HFFc6 (cell line): ENCODE results near the gene SYNE2. TPM values are rescaled to one million over a fixed set of nuclear protein-coding genes. Genes with fewer than 3 reads are reported as not detected.

ENCODE experiments used
- DNase-seq: peaks from one replicate; pipeline ENCODE4 v3.0.0-alpha.2; 2018
- H3K27ac Mint-ChIP-seq: 2 replicates; pipeline ENCODE4 v1.8.0; 2020; ENCODE audit warnings: mild to moderate bottlenecking, mixed read lengths
- H3K27me3 Mint-ChIP-seq: 2 replicates; pipeline ENCODE4 v1.8.0; 2021; ENCODE audit warnings: mild to moderate bottlenecking, moderate library complexity, mixed read lengths; ENCODE audit not compliant: insufficient read depth
- H3K36me3 Mint-ChIP-seq: 2 replicates; pipeline ENCODE4 v1.8.0; 2021; ENCODE audit warnings: low read depth, mixed read lengths
- H3K4me1 Mint-ChIP-seq: 2 replicates; pipeline ENCODE4 v1.8.0; 2020; ENCODE audit warnings: low read depth, mixed read lengths
- H3K4me3 Mint-ChIP-seq: 2 replicates; pipeline ENCODE4 v1.8.0; 2020; ENCODE audit warnings: mild to moderate bottlenecking, moderate library complexity, mixed read lengths
- H3K9me3 Mint-ChIP-seq: 2 replicates; pipeline ENCODE4 v1.8.0; 2020; ENCODE audit warnings: mild to moderate bottlenecking, mixed read lengths
- CTCF ChIP-seq: fragments of 200-600 bp; sonication (generic); IDR thresholded peaks from 2 replicates; pipeline ENCODE4 v1.5.0; 2021; ENCODE audit warnings: antibody characterized with exemption, mild to moderate bottlenecking
- total RNA-seq, 6 experiments: library from RNA; stranded (reverse); fragmentation: NEBNext Ultra II Directional; extraction: Animal tissue kit (Norgen Biotek cat#: 25700); gene quantifications; 2 replicates in 1 of 6; 3 replicates in 5 of 6; pipeline ENCODE4 v1.2.3, GENCODE V29; 2021

The SYNE2 gene
- total RNA-seq, 6 experiments from 2014 or later, result 2.9 to 6.6 (median 6.2) TPM

DNA sequence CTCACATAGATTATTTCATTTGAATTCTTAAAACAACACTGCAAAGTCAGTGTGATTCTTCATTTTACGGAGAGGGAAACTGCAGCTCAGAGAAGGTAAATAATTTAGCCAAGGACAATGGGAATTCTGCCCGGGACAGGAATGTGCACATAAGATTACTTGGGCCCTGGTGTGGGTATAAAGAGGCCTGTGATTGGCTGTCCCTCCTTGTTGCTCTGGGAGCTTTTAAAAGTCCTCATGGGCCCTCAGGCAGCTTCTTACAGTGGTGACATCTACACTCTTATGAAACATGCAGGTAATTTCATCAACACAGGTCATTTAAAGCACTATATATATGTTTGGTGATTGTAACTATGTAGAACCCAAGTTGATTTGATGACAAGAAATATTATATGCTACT, 341.0 kb downstream of the SYNE2 start:
- TF ChIP-seq CTCF, result no peak
- no peak for DNase-seq
- H3K27me3 Mint-ChIP-seq, result no peaks in the 10 kb centered on the region
- peaks cover 8% of the 10 kb centered on the region; the same call in 1 of the 2 replicates for H3K36me3 Mint-ChIP-seq
- no peak overlapping the region for H3K4me3 Mint-ChIP-seq
- no peaks in the 10 kb centered on the region for H3K9me3 Mint-ChIP-seq
- no peak overlapping the region for H3K27ac Mint-ChIP-seq
- H3K4me1 Mint-ChIP-seq, result peaks cover 36% of the 10 kb centered on the region

DNA sequence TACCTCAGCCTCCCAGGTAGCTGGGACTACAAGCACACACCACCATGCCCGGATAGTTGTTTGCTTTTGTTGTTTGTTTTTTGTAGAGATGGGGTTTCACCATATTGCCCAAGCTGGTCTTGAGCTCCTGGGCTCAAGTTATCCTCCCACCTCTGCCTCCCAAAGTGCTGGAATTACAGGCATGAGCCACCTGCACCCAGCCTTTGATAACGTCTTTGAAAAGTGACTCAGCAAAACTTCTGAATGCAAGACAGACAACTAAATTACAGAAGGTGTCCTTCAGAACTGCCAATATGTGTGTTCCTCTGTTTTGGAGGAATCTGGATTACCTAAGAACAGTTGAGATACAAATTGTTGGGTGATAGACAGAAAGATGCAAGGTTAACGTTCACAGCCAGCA, 341.6 kb downstream of the SYNE2 start:
- no peak for DNase-seq
- Mint-ChIP-seq H3K4me3 (no peak overlapping the region), H3K36me3 (peaks cover 8% of the 10 kb centered on the region; the same call in 1 of the 2 replicates), H3K27me3 (no peaks in the 10 kb centered on the region), H3K27ac (no peak overlapping the region), H3K9me3 (no peaks in the 10 kb centered on the region), H3K4me1 (peaks cover 36% of the 10 kb centered on the region)
- no peak for TF ChIP-seq CTCF

GRCh38 chr14:64195199-64195598, 342.4 kb downstream of the SYNE2 start:
- H3K27ac Mint-ChIP-seq, result no peak overlapping the region
- TF ChIP-seq CTCF, result no peak
- no peak for DNase-seq
- peaks cover 2% of the 10 kb centered on the region; the same call in 1 of the 2 replicates for H3K27me3 Mint-ChIP-seq
- peaks cover 36% of the 10 kb centered on the region for H3K4me1 Mint-ChIP-seq
- no peaks in the 10 kb centered on the region for H3K9me3 Mint-ChIP-seq
- H3K36me3 Mint-ChIP-seq, result peaks cover 8% of the 10 kb centered on the region; the same call in 1 of the 2 replicates
- no peak overlapping the region for H3K4me3 Mint-ChIP-seq

GRCh38 chr14:64196056-64196455, 343.3 kb downstream of the SYNE2 start:
- Mint-ChIP-seq H3K9me3 (no peaks in the 10 kb centered on the region), H3K4me3 (no peak overlapping the region), H3K27me3 (peaks cover 2% of the 10 kb centered on the region; the same call in 1 of the 2 replicates), H3K4me1 (peaks cover 35% of the 10 kb centered on the region), H3K27ac (no peak overlapping the region), H3K36me3 (peaks cover 8% of the 10 kb centered on the region; the same call in 1 of the 2 replicates)
- DNase-seq, result no peak
- TF ChIP-seq CTCF, result no peak

- TF ChIP-seq CTCF, result no peak
Measured at GRCh38 chr14:64196814-64197411, 344.1 kb downstream of the SYNE2 start.

More at GRCh38 chr14:64196814-64197411, 344.1 kb downstream of the SYNE2 start:
- Mint-ChIP-seq H3K4me3 (peak overlapping the region; percentile 91), H3K27me3 (peaks cover 2% of the 10 kb centered on the region), H3K9me3 (no peaks in the 10 kb centered on the region), H3K36me3 (no peaks in the 10 kb centered on the region; the same call in 1 of the 2 replicates), H3K27ac (peak overlapping the region; percentile 78), H3K4me1 (peaks cover 27% of the 10 kb centered on the region)
- peak; percentile 7 for DNase-seq
